Cerebellar cortex (tissue), 1 donor: ENCODE measurements around the gene HPCAL1.

Experiments used
- DNase-seq: peaks from one replicate; pipeline ENCODE4 v3.0.0-alpha.2; 2015; ENCODE audit warnings: low spot score

Gene HPCAL1

DNA sequence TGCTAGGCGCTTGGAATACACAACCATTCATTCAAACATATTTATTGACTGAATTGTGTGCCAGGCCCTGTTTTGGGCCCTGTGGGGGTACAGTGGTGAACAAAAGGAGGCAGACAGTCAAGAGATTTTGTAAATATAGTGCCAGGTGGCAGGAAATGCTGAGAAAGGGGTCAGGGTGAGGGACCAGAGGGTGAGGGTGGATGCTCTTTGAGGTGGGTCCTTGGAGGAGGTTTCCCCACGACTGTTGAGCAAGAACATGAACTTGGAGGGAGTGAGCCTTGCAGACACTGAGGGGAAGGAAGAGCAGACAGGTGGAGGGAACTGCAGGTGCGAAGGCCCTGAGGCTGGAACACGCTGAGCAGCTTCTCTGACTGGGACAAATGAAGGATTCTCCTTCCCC is 104.7 kb downstream of the HPCAL1 start:
- DNase-seq, result no peak

DNA sequence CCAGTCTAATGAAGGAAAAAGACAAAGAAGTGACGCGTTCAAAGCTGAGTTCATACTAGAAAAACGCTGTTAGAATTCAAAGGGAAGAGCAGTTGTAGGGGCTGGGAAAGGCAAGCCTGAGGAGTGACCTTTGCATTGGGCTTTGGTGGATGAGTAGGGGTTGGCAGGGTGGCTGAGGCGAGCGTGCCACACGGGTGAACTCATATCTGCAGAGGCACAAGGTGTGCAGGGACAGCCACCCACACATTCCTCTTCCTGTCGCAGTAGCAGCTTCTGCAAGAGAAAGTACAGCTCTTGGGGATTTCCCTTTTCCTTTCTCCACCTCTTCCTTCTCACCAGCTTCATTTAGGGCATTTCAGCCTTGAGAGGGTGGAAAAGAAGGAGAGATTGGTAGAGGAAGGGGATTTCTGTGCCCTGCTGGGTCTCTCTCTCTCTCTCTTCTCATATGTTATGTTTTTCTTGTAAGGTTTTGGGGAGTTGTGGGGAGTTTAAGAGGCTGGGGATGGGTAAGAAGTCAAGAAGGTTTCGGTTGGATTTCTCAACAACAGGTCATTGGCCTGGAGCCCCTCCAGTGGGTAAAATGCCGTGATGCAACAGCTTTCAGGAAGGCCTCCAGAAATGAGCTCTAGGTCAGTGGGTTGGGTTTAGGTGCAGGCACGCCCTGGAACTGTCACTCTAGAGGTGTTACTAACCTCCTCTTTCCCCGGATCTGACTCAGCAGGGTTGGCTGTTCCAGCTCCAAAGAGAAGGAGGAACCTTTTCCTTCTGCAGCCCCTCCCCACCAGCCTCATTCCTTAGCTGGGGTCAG is 105.3 kb downstream of the HPCAL1 start:
- no peak for DNase-seq

DNA sequence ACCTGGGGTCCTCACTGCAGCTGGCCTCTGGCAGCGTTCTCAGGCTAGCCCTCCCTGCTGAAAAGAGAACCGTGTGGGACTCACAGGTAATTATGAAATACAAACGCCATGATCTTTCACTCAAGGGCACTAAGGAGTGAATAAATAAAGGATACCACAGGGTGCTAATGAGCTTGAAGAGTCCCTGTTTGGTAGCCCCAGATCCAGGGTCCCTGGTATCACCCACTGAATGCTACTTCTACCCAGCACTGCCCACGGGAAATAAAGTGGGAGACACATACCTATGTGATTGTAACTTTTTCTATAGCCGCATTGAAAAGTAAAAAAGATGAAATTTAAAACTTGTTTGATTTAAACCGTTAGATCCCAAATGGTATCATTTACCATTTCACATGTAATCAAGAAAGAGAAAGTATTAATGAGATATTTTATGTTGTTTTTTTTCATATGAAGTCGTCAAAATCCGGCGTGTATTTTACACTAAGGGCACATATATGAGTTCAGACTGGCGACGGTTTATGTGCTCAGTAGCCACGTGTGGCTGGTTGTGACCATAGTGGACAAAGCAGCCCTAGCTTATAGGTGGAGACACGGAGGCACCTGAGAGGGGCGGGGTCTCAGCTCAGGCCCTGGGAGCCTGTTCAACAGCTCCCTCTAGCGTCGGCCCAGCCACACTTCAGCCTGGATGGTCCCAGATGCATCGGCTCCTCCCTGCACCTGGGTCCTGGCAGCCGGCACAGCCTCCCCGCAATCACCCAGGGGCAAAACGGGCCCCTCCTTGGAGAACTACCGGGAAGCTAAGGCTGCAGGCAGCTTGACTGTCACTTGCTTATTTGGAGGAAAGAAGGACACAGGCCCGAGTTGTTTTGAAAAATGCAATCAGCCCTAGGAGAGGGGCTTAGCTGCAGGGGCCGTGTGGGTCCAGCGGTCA is 106.2 kb downstream of the HPCAL1 start:
- DNase-seq, result peak; percentile 91

DNA sequence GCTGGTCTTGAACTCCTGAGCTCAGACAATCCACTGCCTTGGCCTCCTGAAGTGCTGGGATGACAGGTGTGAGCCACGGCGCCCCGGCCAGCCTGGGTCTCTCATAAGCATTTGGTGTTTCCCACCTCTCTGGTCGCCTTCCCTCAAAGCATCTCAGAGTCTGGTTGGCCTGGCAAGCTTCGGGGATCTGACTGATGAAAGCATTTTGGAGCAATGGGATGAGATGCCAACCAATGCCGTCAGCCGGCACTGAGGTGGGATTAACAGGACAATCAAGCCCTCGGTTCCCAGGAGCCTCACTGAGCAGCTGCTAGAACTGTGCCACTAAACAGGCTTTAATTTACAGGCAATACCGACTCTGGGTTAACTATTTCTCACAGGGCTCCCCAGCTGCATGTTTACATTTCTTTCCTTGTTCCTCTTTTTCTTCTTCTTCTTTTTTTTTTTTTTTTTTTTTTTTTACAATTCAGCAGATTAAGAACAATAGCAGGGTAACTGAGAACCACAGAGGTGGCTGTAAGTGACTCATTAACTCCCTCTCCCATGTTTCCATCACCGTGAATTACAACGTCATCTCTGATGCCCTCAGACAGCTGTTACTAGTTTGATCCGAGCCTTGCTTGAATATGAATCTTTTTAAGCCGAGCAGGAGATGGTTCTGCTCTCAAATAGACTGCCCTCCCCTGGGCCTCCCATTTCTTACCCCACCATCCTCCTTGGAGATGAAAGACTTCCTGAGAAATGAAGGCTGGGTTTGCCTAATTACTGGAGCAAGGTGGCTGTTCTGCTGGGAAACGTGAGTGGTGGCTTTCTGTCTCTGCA is 107.5 kb downstream of the HPCAL1 start:
- DNase-seq, result peak; percentile 56

DNA sequence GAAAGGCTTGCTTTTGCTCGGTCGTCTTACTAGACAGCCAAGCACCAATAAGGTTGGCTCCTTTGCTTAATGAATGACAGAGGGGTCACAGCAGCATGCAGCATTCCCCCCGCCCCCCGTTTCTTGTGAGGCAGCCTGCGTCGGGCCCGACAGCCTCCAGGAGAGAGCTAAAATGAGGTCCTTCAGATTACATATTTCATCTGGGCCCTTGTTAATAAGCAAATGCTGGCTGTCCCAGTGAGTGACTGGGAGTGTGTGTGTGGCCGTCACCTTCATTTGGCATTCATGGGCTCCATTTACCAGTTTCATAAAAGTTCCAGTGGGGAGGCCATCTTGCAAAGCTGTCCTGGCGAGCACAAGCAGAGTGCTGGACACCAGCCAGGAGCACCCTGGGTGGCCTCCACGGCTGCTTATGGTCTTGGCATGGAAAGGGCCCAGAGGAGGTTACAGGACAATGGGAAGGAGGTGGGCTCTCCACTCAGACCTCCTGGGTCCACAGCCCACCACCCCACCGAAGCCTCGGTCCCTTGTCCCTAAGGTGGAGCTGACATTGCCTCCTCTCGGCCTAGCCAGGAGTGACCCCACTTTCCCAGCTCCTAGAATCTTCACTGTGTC is 108.2 kb downstream of the HPCAL1 start:
- no peak for DNase-seq

DNA sequence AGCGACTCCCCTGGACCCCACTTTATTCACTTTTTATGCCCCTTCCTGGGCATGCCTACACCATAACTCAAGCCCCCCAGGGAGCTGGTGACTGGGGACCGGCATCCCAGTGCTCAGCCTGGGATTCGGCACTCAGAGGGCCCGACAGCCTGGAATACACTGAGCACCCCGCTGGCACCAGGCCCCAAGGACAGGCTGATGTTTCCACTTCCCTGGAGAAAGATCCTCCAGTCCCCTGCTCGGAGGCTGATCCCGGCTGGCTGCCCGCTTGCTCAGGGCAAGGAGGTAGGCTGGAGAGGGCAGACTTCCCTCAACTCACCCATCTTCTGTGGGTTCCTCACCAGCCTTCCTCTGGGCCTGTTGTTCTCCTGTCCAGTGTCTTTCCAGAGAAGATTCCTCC is 108.9 kb downstream of the HPCAL1 start:
- no peak for DNase-seq

DNA sequence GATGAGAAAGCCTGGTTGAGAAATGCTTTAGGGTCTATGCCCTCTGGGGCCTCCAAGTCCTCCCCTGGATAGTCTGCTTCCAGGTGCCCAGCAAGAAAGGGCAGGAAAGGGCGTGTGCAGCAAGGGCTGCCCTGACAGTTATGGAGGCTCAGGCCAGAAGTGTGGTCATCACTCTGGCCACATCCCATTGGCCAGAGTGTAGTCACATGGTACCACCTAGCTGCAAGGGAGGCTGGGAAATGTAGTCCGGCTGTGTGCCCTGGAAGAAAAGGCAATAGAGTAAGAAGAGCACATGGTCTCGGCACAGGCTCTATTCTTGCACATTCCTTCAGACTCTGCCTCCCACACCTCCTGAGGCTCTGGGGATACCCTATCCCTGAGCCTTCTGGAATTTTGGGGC is 109.7 kb downstream of the HPCAL1 start:
- peak; percentile 74 for DNase-seq

DNA sequence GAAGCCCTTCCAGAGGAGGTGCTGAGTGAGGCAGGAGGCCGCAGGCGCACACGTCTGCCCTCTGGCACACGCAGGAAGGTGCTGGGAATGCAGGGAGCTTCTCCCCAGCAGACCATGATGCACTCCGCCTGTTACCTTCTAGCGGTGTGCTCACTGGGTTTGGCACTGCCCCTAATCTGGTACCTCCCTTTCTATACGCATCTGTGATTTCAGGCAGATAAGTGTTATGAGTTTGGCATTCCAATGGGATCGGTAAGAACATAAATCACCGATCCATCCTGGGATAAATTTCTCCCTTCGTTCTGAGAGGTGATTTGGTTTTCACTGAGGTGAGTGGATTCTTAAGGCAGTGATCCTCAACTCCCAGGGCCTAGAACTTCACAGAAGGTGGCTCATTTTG is 110.8 kb downstream of the HPCAL1 start:
- no peak for DNase-seq

DNA sequence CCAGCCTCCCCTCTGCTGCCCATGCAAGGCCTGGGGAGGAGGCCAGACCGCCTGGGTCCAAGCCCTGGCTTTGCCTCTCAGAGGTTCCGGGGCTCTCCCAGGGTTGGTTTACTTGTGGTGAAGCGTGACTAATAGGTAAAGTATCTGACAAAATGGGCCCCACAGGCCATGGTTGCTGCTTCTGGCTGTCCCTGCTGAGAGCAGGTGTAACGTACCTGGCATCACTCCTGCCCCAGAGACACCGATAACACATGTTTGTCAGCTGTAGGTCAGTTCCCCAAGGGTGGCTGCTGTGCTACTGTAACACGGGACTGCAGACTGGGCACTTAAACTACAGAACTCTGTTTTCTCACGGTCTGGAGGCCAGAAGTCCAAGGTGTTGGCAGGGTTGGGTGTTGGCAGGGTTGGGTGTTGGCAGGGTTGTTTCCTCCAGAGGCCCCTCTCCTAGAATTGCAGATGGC is 111.3 kb downstream of the HPCAL1 start:
- peak; percentile 71 for DNase-seq

DNA sequence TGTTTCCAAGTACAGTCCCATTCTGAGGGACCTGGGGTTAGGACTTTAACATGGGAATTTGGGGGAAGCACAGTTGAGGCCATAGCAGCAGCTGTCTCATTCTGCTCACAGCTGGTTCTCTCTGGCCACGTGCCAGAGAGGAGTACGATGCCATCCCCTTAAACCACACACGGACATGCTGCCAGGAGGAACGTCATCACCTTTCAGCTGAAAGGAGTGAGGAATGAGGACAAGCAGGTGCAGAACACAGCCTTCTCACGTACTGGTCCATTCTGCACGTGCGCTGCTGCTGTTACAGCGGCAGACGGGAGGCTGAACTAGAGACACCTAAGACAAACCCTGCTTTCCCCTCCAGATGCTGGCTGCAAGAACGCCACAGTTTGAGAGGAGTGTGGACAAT is 111.9 kb downstream of the HPCAL1 start:
- no peak for DNase-seq

DNA sequence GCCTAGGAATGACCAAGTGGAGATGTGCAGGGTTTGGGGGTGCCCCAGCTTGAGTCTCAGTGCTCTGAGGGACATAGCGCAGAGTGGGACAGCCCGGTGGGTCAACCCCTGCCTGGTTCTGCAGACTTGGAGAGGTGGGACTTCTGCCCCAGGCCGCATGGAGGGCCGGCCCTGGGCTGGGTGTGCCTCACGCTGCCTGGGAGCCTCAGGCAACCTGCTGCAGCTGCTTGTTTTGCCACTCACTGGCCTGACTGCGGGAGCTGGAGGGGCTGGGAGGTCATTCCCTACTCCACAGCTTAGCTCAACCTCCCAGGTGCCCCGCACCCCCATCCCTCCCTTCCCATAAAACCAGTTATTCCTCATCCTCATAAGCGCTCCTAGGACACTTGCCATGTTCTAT is 112.3 kb downstream of the HPCAL1 start:
- no peak for DNase-seq

DNA sequence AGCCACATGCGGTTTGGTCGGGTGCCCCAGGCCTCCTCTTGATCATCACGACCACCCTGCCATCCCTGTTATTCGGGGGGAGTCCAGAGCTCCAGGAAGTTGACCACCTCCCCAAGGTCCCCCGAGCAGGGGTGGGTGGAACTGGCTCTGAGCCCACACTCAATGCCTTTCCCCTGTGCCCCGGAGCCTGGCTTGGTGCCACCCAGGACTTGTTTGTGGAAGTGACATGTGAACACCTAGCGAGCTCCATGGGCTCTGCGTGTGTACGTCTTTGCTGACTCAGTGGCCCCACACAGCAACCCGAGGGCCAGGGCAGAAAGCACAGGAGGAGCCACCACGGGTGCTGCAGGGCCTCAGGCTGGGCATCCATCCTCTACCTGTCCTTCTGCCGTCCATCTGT is 112.9 kb downstream of the HPCAL1 start:
- DNase-seq, result no peak

DNA sequence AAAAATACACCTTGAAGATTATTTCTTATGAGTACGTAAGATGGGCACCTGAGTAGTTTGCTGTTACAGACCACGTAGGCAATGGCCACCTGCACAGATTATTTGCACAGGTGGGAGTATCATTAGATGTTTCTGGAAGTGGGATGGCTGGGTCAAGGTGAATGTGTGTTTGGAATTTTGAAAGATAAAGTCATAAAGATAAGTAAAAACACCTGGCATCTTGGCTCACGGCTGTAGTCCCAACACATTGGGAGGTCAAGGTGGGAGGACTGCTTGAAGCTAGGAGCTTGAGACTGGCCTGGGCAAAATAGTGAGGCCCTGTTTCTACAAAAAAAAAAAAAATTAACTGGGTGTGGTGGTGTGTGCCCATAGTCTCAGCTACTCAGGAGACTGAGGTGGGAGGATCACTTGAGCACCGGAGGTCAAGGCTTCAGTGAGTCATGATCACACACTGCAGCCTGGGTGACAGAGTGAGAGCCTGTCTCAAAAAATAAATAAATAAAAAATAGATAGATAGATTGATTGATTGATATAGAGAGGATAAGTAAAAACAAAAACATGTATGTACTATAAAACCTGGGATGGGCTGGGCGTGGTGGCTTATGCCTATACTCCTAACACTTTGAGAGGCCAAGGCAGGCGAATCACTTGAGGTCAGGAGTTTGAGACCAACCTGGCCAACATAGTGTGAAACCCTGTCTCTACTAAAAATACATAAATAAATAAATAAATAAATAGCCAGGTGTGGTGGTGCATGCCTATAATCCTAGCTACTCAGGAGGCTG is 115.0 kb downstream of the HPCAL1 start:
- no peak for DNase-seq

DNA sequence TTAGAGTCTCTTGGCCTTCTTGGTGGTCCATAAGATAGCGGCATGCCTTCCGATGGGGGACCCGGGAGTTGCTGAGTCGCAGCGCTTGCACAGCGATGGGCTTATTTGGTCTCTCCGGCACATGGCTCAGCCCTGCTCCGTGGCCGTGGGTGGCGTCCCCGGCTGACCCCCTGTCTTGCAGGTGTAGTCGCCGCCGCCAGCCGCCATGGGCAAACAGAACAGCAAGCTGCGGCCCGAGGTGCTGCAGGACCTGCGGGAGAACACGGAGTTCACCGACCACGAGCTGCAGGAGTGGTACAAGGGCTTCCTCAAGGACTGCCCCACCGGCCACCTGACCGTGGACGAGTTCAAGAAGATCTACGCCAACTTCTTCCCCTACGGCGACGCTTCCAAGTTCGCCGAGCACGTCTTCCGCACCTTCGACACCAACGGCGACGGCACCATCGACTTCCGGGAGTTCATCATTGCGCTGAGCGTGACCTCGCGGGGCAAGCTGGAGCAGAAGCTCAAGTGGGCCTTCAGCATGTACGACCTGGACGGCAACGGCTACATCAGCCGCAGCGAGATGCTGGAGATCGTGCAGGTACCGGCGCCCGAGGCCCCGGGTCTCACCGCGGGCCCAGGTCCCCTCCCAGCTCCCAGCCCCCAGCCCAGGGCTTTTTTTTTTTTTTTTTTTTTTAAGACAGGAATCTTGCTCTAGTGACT is 117.0 kb downstream of the HPCAL1 start:
- no peak for DNase-seq

DNA sequence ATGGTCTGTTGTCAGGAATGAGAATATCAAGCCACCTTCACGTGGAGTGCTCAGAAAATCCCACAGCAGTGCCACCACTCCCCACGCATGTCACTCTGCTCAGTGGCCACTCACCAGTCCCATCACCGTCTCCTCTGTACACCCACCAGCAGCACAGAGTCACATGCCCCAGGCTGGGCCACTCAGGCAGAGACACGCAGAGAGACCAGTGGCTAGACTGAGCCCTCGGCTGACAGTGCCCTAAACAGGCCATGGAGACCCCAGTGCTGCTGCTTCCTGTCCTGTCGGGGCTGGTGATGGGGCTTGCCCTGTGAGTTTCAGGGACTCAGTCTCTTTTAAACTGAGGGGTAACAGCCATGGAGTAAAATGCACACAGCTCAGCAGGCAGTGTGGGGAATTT is 119.5 kb downstream of the HPCAL1 start:
- DNase-seq, result no peak

DNA sequence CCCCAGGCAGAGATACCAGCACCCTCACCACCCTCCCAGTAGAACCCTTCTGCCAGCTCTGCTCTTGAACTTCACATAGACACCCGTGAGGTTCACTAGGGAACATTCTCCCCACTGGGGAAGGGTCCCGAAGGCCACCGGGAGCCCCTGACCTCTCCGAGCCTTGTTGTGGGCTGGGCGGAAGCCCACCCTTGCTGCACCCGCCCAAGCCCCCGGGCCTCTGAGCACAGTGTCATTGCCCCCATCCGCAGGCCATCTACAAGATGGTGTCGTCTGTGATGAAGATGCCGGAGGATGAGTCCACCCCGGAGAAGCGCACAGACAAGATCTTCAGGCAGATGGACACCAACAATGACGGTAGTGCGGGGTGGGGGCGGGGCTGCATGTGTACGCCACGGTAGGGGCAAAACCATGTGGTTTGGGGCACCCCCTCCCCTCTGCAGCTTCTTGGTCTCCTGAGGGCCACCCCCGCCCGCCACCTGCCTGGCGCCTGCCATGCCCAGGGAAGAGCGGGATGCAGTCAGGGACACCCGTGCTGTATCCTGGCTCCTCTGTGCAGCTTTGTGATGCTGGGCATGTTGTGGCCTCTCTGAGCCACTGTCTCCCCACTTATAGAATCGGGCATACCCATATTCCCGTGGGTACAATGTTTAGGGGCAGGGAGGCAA is 120.2 kb downstream of the HPCAL1 start:
- no peak for DNase-seq

DNA sequence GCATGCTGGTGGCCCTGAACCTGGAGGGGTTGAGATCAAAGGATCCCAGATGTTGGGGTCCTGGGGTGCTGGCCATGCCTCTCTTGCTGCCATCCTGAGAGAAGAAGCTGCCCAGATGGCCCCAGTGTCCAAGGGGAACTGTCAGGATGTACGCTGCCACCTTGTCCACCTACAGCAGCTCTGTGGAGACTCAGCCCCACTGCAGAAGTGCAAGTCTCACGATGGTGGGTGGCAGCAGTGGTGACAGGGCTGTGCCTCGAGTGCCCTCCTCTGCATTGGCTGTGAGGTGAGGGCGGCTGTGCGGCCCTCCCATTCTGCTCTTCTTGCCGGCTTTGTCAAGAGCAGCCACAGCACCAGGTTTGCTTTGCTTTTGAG is 120.7 kb downstream of the HPCAL1 start:
- no peak for DNase-seq

DNA sequence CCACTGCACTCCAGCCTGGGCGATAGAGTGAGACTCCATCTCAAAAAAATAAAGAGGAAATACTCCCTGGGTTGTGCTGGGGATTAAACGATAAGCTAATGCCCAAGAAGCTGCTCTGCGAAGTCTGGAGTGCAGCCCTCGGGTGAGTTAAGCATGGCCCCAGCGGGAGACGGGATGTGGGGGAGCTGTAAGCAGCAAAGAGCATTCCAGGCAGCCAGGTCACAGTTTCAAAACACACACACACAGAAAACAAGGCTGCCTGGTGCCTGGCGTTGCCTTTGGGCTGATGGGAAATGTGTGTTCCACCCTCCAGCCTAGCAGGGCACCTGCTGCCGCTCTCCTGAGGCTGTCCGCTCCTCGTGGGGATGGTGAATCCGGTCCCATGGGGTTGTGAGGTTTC is 121.3 kb downstream of the HPCAL1 start:
- DNase-seq, result no peak

DNA sequence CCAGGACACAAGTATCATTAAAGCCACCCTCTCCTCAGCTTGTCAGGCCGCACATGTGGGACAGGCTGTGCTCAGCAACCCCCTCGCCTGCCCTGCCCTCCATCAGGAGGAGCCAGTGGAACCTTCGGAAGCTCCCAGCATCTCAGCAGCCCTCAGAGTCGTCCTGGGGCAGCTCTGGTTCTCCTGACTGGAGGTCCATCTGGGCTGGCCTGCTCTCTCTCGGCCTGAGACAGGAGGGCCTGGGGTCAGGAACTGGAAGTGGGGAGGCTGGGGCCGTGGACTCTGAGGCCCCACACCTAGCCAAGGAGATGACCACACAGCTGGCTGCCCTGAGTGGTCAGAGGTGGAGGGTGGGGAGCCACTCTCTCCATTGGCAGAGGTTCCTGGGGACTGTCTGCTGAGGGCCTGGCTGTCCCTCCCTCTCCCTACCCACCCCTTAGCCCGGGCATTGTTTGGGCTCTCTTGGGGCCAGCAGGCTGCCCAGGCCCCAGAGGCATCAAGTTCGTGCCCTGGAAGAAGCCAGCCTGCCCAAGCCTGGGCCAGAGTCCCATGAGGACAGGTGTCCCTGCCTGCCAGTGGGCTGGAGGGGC is 122.3 kb downstream of the HPCAL1 start:
- no peak for DNase-seq
